HCT116 (cell line): ENCODE results near the gene HMGCS2. TPM values are rescaled to one million over a fixed set of nuclear protein-coding genes. Genes with fewer than 3 reads are reported as not detected.

Source experiments
- ATAC-seq: fragments of 200-7000 bp; cut with Tn5 transposase; 2 replicates; pipeline ENCODE4 v1.9.1; 2020; ENCODE audit warnings: mild to moderate bottlenecking, moderate library complexity
- BruUV-seq: library from RNA; stranded (reverse); fragments of 400-500 nt; replicated peaks from 2 replicates; lab custom pipeline; 2021; lab: Mats Ljungman, UMichigan
- CTCF ChIA-PET: fragments of 300-600 bp; sonication (Branson Sonifier 250); formaldehyde crosslinking; loops from one replicate; lab custom pipeline; 2021; ENCODE audit warnings: antibody characterized with exemption; lab: Charles Lee
- POLR2A ChIA-PET: fragments of 300-600, 350-600 bp; sonication (Branson Sonifier 250); formaldehyde crosslinking; loops from one replicate; lab custom pipeline; 2021; ENCODE audit warnings: antibody characterized with exemption; lab: Charles Lee
- RAD21 ChIA-PET, 2 experiments: fragments of 300-600 bp; sonication (Branson Sonifier 250); formaldehyde crosslinking; loops; one replicate each; lab custom pipeline; 2023; ENCODE audit warnings: low total read pairs in 2 of 2; ENCODE audit not compliant: uncharacterized antibody in 2 of 2, unreplicated experiment in 2 of 2, low non-redundant PET in 1 of 2; lab: Charles Lee
- DNase-seq: peaks from one replicate; pipeline ENCODE4 v3.0.0-alpha.2; 2010; ENCODE audit warnings: low read depth, low spot score
- H2AFZ ChIP-seq: fragments of 200-600 bp; shearing (Covaris generic), sonication (generic); 2 replicates; pipeline ENCODE4 v1.6.1; 2017; ENCODE audit warnings: low read depth, mixed run types, mixed read lengths, antibody characterized with exemption, low read length; ENCODE audit not compliant: poor library complexity, severe bottlenecking
- H3K27ac ChIP-seq: 2 replicates; pipeline ENCODE4 v1.5.1; 2012; ENCODE audit warnings: low read depth, low read length
- H3K27me3 ChIP-seq: fragments of 200-600 bp; sonication (generic); 2 replicates; pipeline ENCODE4 v1.6.1; 2016; ENCODE audit warnings: mixed run types, low read length, mixed read lengths; ENCODE audit not compliant: insufficient read depth
- H3K36me3 ChIP-seq, 2 experiments: fragments of 200-500 bp in 1 of 2; fragments of 200-600 bp in 1 of 2; sonication (Bioruptor generic) in 1 of 2; sonication (generic) in 1 of 2; 2 replicates each; pipeline versions ENCODE4 v1.5.1 to v1.6.1; 2014 to 2016; ENCODE audit warnings: low read length in 2 of 2, inconsistent platforms in 1 of 2, mixed read lengths in 1 of 2, mixed run types in 1 of 2; ENCODE audit not compliant: insufficient read depth in 2 of 2, control insufficient read depth in 1 of 2
- H3K4me1 ChIP-seq, 2 experiments: fragments of 200-600 bp in 1 of 2; sonication (generic) in 1 of 2; 2 replicates each; pipeline versions ENCODE4 v1.5.1 to v1.6.1; 2012 to 2017; ENCODE audit warnings: low read length in 2 of 2, inconsistent platforms in 1 of 2, mild to moderate bottlenecking in 1 of 2, mixed read lengths in 1 of 2, mixed run types in 1 of 2, moderate library complexity in 1 of 2; ENCODE audit not compliant: insufficient read depth in 2 of 2, control insufficient read depth in 1 of 2
- H3K4me2 ChIP-seq: fragments of 200-600 bp; sonication (generic); 2 replicates; pipeline ENCODE4 v1.6.1; 2017; ENCODE audit warnings: mixed run types, low read length, mixed read lengths
- H3K4me3 ChIP-seq, 2 experiments: fragments of 200-600 bp in 1 of 2; sonication (generic) in 1 of 2; replicated peaks in 1 of 2; 2 replicates each; pipeline ENCODE4 v1.5.1; 2011 to 2016; ENCODE audit warnings: low read length in 2 of 2, control low read depth in 1 of 2, low read depth in 1 of 2, mild to moderate bottlenecking in 1 of 2, mixed read lengths in 1 of 2, mixed run types in 1 of 2
- H3K79me2 ChIP-seq: fragments of 200-600 bp; sonication (generic); 2 replicates; pipeline ENCODE4 v1.6.1; 2017; ENCODE audit warnings: mild to moderate bottlenecking, mixed run types, low read length, moderate library complexity, mixed read lengths; ENCODE audit not compliant: insufficient read depth
- H3K9ac ChIP-seq: fragments of 200-600 bp; sonication (generic); 2 replicates; pipeline ENCODE4 v1.6.1; 2016; ENCODE audit warnings: low read length, mixed read lengths
- H3K9me2 ChIP-seq: fragments of 200-600 bp; sonication (generic), shearing (Covaris generic); 2 replicates; pipeline ENCODE4 v1.6.1; 2017; ENCODE audit warnings: mixed run types, mild to moderate bottlenecking, moderate library complexity; ENCODE audit not compliant: insufficient read depth
- H3K9me3 ChIP-seq, 2 experiments: fragments of 200-500 bp in 1 of 2; fragments of 200-600 bp in 1 of 2; sonication (Bioruptor generic) in 1 of 2; sonication (generic) in 1 of 2; 2 replicates each; pipeline ENCODE4 v1.6.1; 2014 to 2017; ENCODE audit warnings: low read length in 2 of 2, mixed read lengths in 2 of 2, inconsistent platforms in 1 of 2, low read depth in 1 of 2, mild to moderate bottlenecking in 1 of 2, mixed run types in 1 of 2, moderate library complexity in 1 of 2; ENCODE audit not compliant: control insufficient read depth in 1 of 2, insufficient read depth in 1 of 2
- H4K20me1 ChIP-seq: fragments of 200-600 bp; sonication (generic), shearing (Covaris generic); 2 replicates; pipeline ENCODE4 v1.6.1; 2017; ENCODE audit warnings: mixed run types, mild to moderate bottlenecking, moderate library complexity; ENCODE audit not compliant: insufficient read depth
- ATF3 ChIP-seq: IDR thresholded peaks from 2 replicates; pipeline ENCODE4 v1.6.1; 2012
- CEBPB ChIP-seq: IDR thresholded peaks from 2 replicates; pipeline ENCODE4 v1.6.1; 2012; ENCODE audit warnings: low read depth
- EGR1 ChIP-seq: IDR thresholded peaks from 2 replicates; pipeline ENCODE4 v1.6.1; 2012; ENCODE audit warnings: low read depth
- ELF1 ChIP-seq: IDR thresholded peaks from 2 replicates; pipeline ENCODE4 v1.6.1; 2012; ENCODE audit warnings: low read depth, borderline replicate concordance
- EZH2 ChIP-seq: fragments of 200-600 bp; sonication (generic); IDR thresholded peaks from 2 replicates; pipeline ENCODE4 v1.6.1; 2017; ENCODE audit warnings: antibody characterized with exemption, mixed run types
- EZH2phosphoT487 ChIP-seq: fragments of 200-600 bp; IDR thresholded peaks from 2 replicates; pipeline ENCODE4 v1.6.1; 2018; ENCODE audit warnings: antibody characterized with exemption, borderline replicate concordance
- JUND ChIP-seq: IDR thresholded peaks from 2 replicates; pipeline ENCODE4 v1.6.1; 2012
- POLR2AphosphoS5 ChIP-seq: IDR thresholded peaks from 2 replicates; pipeline ENCODE4 v1.6.1; 2011; ENCODE audit warnings: mild to moderate bottlenecking, low read depth, low read length, moderate library complexity
- RAD21 ChIP-seq: IDR thresholded peaks from 2 replicates; pipeline ENCODE4 v1.6.1; 2012; ENCODE audit warnings: low read depth, mild to moderate bottlenecking
- REST ChIP-seq: IDR thresholded peaks from 2 replicates; pipeline ENCODE4 v1.6.1; 2012; ENCODE audit warnings: low read depth
- SIN3A ChIP-seq: IDR thresholded peaks from 2 replicates; pipeline ENCODE4 v1.6.1; 2012; ENCODE audit warnings: low read depth
- TCF7L2 ChIP-seq: IDR thresholded peaks from 2 replicates; pipeline ENCODE4 v1.7.0; 2011; ENCODE audit warnings: borderline replicate concordance, inconsistent platforms; ENCODE audit not compliant: insufficient read depth, insufficient read length; ENCODE audit errors: extremely low read depth
- ZBTB33 ChIP-seq: IDR thresholded peaks from 2 replicates; pipeline ENCODE4 v1.6.1; 2011; ENCODE audit warnings: mild to moderate bottlenecking, low read length, moderate library complexity; ENCODE audit not compliant: insufficient replicate concordance; ENCODE audit errors: extremely low read depth
- ZFX ChIP-seq: fragments of 450-650 bp; IDR thresholded peaks from 2 replicates; pipeline ENCODE4 v1.6.1; 2017
- ZNF274 ChIP-seq: fragments of 200-500 bp; sonication (Bioruptor generic); IDR thresholded peaks from 2 replicates; pipeline ENCODE4 v1.6.1; 2014; ENCODE audit warnings: mild to moderate bottlenecking, low read depth, low read length, inconsistent platforms
- intact Hi-C: fragments of 100-400 bp; cut with micrococcal nuclease; formaldehyde crosslinking; loops from 2 replicates; pipeline ENCODE4 v1.10.0; 2022
- total RNA-seq: library from RNA; stranded (reverse); gene quantifications from one replicate; pipeline ENCODE4 v1.2.1, GENCODE V29; 2021; ENCODE audit not compliant: unreplicated experiment
- TF ChIP-seq, protein P1 (sequence below): IDR thresholded peaks from 2 replicates; pipeline ENCODE4 v1.6.1; 2012

The HMGCS2 gene
- total RNA-seq, 1 experiment from 2014 or later, result 0.20 TPM

DNA sequence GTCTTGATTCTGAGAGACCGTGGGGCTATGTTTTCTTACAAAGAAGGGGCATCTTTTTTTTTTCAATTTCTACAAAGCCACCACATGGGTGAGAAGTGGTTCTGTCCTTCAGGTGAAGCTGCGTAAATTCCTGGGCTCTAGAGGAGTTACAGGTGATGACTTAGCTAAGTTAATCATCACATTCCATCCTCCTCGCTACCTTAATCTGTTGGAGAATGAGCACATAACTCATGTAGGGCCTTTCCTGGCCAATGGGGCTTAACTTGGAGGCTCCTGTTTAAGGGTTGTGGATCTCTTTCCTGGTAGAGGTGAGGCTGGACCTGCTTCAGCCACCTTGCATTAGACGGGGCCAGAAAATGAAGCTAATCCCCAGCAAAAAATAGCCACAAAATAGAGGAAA is 22.7 kb upstream of the HMGCS2 start:
- Histone ChIP-seq H3K27me3 (no peaks in the 10 kb centered on the region), H2AFZ (no peak overlapping the region), H3K79me2 (no peaks in the 10 kb centered on the region), H3K4me2 (no peak overlapping the region), H3K9me3 (no peaks in the 10 kb centered on the region), H3K4me3 (no peak overlapping the region), H3K9ac (no peak overlapping the region), H4K20me1 (no peaks in the 10 kb centered on the region), H3K9me2 (no peaks in the 10 kb centered on the region), H3K27ac (no peak overlapping the region), H3K36me3 (no peaks in the 10 kb centered on the region), H3K4me1 (no peaks in the 10 kb centered on the region)
- TF ChIP-seq ZNF274, result no peak
- TF ChIP-seq ZFX, result no peak
- no peak for TF ChIP-seq REST
- no peak for TF ChIP-seq POLR2AphosphoS5
- TF ChIP-seq, protein P1, sequence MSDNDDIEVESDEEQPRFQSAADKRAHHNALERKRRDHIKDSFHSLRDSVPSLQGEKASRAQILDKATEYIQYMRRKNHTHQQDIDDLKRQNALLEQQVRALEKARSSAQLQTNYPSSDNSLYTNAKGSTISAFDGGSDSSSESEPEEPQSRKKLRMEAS, result no peak
- no peak for TF ChIP-seq EZH2phosphoT487
- no peak for TF ChIP-seq RAD21
- no peak for TF ChIP-seq JUND
- TF ChIP-seq TCF7L2, result no peak
- no peak for TF ChIP-seq SIN3A
- no peak for TF ChIP-seq ZBTB33
- TF ChIP-seq EGR1, result no peak
- TF ChIP-seq CEBPB, result no peak
- TF ChIP-seq ATF3, result no peak
- no peak for TF ChIP-seq EZH2
- no peak for TF ChIP-seq ELF1
- ATAC-seq (no peak), DNase-seq (no peak)
- BruUV-seq, result no TSS peak
- ChIA-PET POLR2A (interaction anchor here (1.7 kb wide), 1 partner anchor 68 kb away, joined by 3 read pairs; no protein-coding TSS in a partner anchor), RAD21 (no interaction called here), CTCF (interaction anchor here (1.2 kb wide), 1 partner anchor 18 kb away, joined by 4 read pairs; no protein-coding TSS in a partner anchor)
- intact Hi-C loops, result no loop called here
